ENCODE data around the gene PIGC.

DNA sequence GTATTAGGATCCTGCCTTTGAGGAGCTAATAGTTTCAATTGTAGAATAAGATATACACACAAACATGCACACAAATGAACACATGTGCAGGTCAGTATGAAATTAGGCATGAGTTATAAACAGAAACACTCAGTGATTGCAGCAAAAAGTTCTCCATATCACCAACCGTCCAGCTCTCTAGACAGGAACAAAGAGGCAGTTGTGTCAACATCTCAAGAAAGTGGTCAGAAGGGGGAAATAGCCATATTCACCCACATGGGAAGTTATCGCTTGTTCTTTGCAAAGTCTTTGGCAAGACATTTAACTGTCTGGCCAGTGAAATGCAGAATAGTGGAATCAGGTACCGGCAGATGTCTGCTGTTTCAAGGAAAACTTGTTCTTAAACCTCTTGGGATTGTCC lies 29.4 kb upstream of the PIGC start:
- TF ChIP-seq PAX5 (IDR thresholded peaks at IDR 0.05; ENCODE audit: insufficient read depth, low read length, severe bottlenecking) (no peak), POLR2A (IDR thresholded peaks at IDR 0.05; ENCODE audit: low read depth, low read length) (no peak), POLR2AphosphoS5 (IDR thresholded peaks at IDR 0.05; ENCODE audit: low read depth, low read length) (no peak), TAF1 (IDR thresholded peaks at IDR 0.05; ENCODE audit: low read depth, low read length) (no peak), POU2F2 (IDR thresholded peaks at IDR 0.05; ENCODE audit: low read depth, low read length) (no peak)
